HG03342 (cell line): Measurements from ENCODE around the gene MTMR3.
"Not testable (repeated sequence)": the region's sequence is repeated elsewhere in the genome, so short reads cannot be mapped to it uniquely, and the experiment has no call there.

Experiments
- ATAC-seq: cut with Tn5 transposase; IDR thresholded peaks from one replicate; pipeline ENCODE4 v1.9.1; 2021; ENCODE audit warnings: mild to moderate bottlenecking, moderate library complexity; ENCODE audit not compliant: unreplicated experiment

MTMR3 gene

GRCh38 chr22:30045901-30046715 lies 163.1 kb downstream of the MTMR3 start:
- no peak for ATAC-seq

- ATAC-seq, result no peak
These were observed 163.9 kb downstream of the MTMR3 start for GRCh38 chr22:30046716-30047363.

GRCh38 chr22:30047364-30047738 lies 164.4 kb downstream of the MTMR3 start:
- ATAC-seq, result no peak

GRCh38 chr22:30048681-30049080 lies 165.7 kb downstream of the MTMR3 start:
- ATAC-seq, result no peak

- no peak for ATAC-seq
These were observed 171.2 kb downstream of the MTMR3 start for GRCh38 chr22:30054067-30054763.

GRCh38 chr22:30054764-30055069 lies 171.7 kb downstream of the MTMR3 start:
- no peak for ATAC-seq

- no peak for ATAC-seq
These were observed 173.0 kb downstream of the MTMR3 start for GRCh38 chr22:30056015-30056414.

- no peak for ATAC-seq
These were observed 174.4 kb downstream of the MTMR3 start for GRCh38 chr22:30057375-30057774.

- ATAC-seq, result not testable (repeated sequence)
These were observed 176.5 kb downstream of the MTMR3 start for GRCh38 chr22:30059346-30060020.

- not testable (repeated sequence) for ATAC-seq
These were observed 178.1 kb downstream of the MTMR3 start for GRCh38 chr22:30061094-30061493.

- ATAC-seq, result no peak
These were observed 179.3 kb downstream of the MTMR3 start for GRCh38 chr22:30062259-30062658.

- no peak for ATAC-seq
These were observed 180.0 kb downstream of the MTMR3 start for GRCh38 chr22:30062950-30063349.

GRCh38 chr22:30064172-30064571 lies 181.2 kb downstream of the MTMR3 start:
- no peak for ATAC-seq

GRCh38 chr22:30073743-30074142 lies 190.8 kb downstream of the MTMR3 start:
- no peak for ATAC-seq

GRCh38 chr22:30074147-30074546 lies 191.2 kb downstream of the MTMR3 start:
- no peak for ATAC-seq

- ATAC-seq, result no peak
These were observed 192.0 kb downstream of the MTMR3 start for GRCh38 chr22:30074994-30075393.

GRCh38 chr22:30077279-30077880 lies 194.4 kb downstream of the MTMR3 start:
- no peak for ATAC-seq

- no peak for ATAC-seq
These were observed 195.6 kb downstream of the MTMR3 start for GRCh38 chr22:30078320-30079311.

GRCh38 chr22:30079952-30080533 lies 197.1 kb downstream of the MTMR3 start, which contains the start of gene HORMAD2:
TSS of gene HORMAD2 (plus strand) at chr22:30080464. CDS start at chr22:30093953, 13,489 bp downstream.
- ATAC-seq, result no peak
